BJ (cell line): ENCODE measurements around the gene ARHGEF33. TPM values are rescaled to one million over a fixed set of nuclear protein-coding genes. Genes with fewer than 3 reads are reported as not detected.
"Not testable (repeated sequence)": the region's sequence is repeated elsewhere in the genome, so short reads cannot be mapped to it uniquely, and the experiment has no call there.

Experiments used
- CTCF ChIA-PET: fragments of 350-600 bp; formaldehyde crosslinking; extraction: SDS; loops from one replicate; lab custom pipeline; 2021; ENCODE audit warnings: antibody characterized with exemption, inconsistent platforms; lab: Yijun Ruan, JAX
- POLR2A ChIA-PET: fragments of 300-600 bp; sonication (Branson Sonifier 250); formaldehyde crosslinking; extraction: SDS; loops from one replicate; lab custom pipeline; 2021; ENCODE audit warnings: antibody characterized with exemption; lab: Charles Lee
- DNase-seq: peaks from one replicate; pipeline ENCODE4 v3.0.0-alpha.2; 2011; ENCODE audit warnings: low read depth
- H3K27me3 ChIP-seq: 2 replicates; pipeline ENCODE4 v1.6.0; 2011; ENCODE audit warnings: low read length; ENCODE audit not compliant: control insufficient read depth, insufficient read depth
- H3K36me3 ChIP-seq: 2 replicates; pipeline ENCODE4 v1.5.1; 2011; ENCODE audit warnings: low read length; ENCODE audit not compliant: control insufficient read depth, insufficient read depth
- H3K4me3 ChIP-seq: 2 replicates; pipeline ENCODE4 v1.5.1; 2011; ENCODE audit warnings: low read depth, mild to moderate bottlenecking, control low read depth, low read length
- polyA plus RNA-seq: library from polyadenylated mRNA; depleted of rRNA; stranded (reverse); fragments of >200 nt; gene quantifications from 2 replicates; pipeline ENCODE4 v1.2.3, GENCODE V29; 2011
- TF ChIP-seq, protein P1 (sequence below): IDR thresholded peaks from 2 replicates; pipeline ENCODE4 v1.5.1; 2011; ENCODE audit warnings: low read depth, mild to moderate bottlenecking, control low read depth, inconsistent platforms, low read length, moderate library complexity; ENCODE audit not compliant: insufficient read depth

ARHGEF33 gene
- polyA plus RNA-seq, 1 experiment: 0.31 TPM

DNA sequence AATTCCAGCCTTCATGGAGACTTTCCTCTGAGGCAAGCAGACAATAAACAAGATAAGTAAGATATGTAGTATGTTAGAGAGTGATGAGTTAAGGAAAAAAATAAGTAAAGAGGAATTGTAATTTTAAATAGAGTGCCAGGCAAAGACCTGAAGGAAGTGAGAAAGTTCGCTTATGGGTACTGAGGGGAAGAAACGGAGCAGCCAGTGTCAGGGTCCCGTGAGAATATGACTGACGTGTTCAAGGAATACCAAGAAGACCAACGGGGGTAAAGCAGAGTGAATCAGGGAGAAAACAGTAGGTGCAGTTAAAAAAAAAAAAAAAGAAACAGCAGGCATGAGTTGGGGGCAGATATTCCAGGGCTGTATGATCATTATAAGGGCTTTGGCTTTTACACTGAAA, 45.1 kb downstream of the ARHGEF33 start:
- no peak overlapping the region for H3K4me3 ChIP-seq
- no peak for DNase-seq
- TF ChIP-seq, protein P1, sequence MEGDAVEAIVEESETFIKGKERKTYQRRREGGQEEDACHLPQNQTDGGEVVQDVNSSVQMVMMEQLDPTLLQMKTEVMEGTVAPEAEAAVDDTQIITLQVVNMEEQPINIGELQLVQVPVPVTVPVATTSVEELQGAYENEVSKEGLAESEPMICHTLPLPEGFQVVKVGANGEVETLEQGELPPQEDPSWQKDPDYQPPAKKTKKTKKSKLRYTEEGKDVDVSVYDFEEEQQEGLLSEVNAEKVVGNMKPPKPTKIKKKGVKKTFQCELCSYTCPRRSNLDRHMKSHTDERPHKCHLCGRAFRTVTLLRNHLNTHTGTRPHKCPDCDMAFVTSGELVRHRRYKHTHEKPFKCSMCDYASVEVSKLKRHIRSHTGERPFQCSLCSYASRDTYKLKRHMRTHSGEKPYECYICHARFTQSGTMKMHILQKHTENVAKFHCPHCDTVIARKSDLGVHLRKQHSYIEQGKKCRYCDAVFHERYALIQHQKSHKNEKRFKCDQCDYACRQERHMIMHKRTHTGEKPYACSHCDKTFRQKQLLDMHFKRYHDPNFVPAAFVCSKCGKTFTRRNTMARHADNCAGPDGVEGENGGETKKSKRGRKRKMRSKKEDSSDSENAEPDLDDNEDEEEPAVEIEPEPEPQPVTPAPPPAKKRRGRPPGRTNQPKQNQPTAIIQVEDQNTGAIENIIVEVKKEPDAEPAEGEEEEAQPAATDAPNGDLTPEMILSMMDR: no peak
- H3K27me3 ChIP-seq: no peaks in the 10 kb centered on the region
- POLR2A ChIA-PET: no interaction called here
- CTCF ChIA-PET: interaction anchor here (2.7 kb wide), 1 partner anchor 13 kb away, joined by 19 read pairs; no protein-coding TSS in a partner anchor
- H3K36me3 ChIP-seq: no peaks in the 10 kb centered on the region

DNA sequence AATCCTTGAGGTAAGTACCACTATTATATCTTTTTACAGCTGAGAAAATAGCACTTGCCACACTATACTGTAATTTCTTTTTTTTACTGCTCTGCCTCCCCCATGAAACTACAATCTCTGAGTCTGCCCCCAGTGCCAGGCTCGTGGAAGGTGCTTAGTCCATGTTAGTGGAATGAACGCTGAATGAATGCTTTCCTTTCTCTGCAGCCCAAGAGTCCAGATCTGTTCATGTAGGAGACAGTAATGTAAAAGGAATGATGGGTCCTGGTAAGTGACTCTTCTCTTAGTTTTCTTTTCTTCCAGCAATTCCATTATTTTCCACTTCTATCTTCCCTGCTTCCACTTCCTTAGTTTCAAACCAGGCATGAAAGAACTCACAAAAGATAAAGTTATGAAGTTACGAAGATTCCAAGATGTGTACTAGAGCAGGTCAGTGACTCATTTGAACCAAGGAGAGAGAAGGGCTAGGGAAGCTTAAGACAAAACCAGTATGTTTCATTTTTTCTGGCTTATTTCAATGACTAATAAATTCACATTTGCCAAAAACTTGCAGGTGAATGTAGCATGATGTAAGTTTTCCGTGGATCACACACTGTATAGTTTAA, 46.0 kb downstream of the ARHGEF33 start:
- Histone ChIP-seq H3K36me3 (no peaks in the 10 kb centered on the region), H3K27me3 (no peaks in the 10 kb centered on the region), H3K4me3 (no peak overlapping the region)
- CTCF ChIA-PET: interaction anchor here (2.7 kb wide), 1 partner anchor 12 kb away, joined by 19 read pairs; no protein-coding TSS in a partner anchor
- TF ChIP-seq, protein P1: no peak
- POLR2A ChIA-PET: no interaction called here
- DNase-seq: no peak

DNA sequence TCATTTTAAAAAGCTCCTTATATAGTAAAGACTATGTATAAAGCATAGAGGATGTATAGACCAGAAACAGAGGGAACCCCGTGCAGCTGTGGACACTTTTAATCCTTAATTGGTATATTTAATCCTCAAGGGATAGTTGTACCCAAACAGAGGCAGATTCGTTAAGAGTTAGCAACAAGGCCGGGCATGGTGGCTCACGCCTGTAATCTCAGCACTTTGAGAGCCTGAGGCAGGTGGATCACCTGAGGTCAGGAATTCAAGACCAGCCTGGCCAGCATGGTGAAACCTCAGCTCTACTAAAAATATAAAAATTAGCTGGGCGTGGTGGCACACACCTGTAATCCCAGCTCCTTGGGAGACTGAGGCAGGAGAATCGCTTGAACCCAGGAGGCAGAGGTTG, 46.8 kb downstream of the ARHGEF33 start:
- H3K4me3 ChIP-seq, DNase-seq, H3K36me3 ChIP-seq, H3K27me3 ChIP-seq, POLR2A ChIA-PET: not testable (repeated sequence)
- CTCF ChIA-PET: interaction anchor here (2.7 kb wide), 1 partner anchor 11 kb away, joined by 19 read pairs; no protein-coding TSS in a partner anchor

DNA sequence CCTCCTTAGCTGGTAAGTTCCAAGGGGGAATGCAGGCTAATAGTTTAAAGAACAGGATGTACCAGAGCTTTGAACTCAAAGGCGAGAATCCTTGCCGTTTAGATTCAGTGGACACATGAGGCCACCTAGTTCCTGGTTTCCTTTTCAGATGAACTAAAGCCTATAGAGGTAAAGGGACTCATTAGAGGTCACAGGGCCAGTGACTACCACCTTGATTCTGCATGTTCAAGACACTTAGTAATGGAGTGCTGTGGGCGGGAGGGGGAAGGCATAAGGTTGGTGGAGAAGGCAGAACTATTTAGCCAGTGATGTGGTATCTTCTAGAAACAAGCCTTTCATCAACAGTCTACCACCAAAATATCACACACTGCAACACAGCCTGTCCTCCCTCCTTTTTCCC, 47.9 kb downstream of the ARHGEF33 start:
- TF ChIP-seq, protein P1: no peak
- POLR2A ChIA-PET: no interaction called here
- no peaks in the 10 kb centered on the region for H3K36me3 ChIP-seq
- CTCF ChIA-PET: interaction anchor here (1.7 to 2.7 kb wide), 2 partner anchors 10 kb away, joined by 5 to 19 read pairs; no protein-coding TSS in a partner anchor
- H3K27me3 ChIP-seq: no peaks in the 10 kb centered on the region
- H3K4me3 ChIP-seq: no peak overlapping the region
- DNase-seq: no peak

DNA sequence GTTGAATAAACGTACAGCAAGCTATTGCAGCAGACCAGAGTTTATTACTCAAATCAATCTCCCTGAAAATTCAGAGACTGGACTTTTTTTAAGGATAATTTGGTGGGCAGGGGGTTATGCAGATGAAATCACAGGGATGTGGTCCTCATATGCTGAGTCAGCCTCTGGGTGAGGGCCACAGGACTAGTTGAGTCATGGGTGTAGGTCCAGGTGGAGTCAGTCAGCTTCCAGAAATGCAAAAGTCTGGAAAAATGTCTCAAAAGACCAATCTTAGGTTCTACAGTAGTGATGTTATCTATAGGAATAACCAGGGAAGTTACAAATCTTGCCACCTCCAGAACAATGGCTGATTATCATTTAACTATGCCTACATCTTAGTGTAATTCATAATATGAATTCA, 51.1 kb downstream of the ARHGEF33 start:
- ChIA-PET CTCF (interaction anchor here (1.3 to 3.0 kb wide), 2 partner anchors 9 to 118 kb away, joined by 3 to 9 read pairs; no protein-coding TSS in a partner anchor), POLR2A (no interaction called here)
- DNase-seq: no peak
- TF ChIP-seq, protein P1: no peak
- H3K27me3 ChIP-seq: no peaks in the 10 kb centered on the region
- H3K4me3 ChIP-seq: no peak overlapping the region
- H3K36me3 ChIP-seq: no peaks in the 10 kb centered on the region
